Measurements from ENCODE around the gene OSBP2.
A peak's percentile ranks its signal among the peaks of the same experiment; 100 is the strongest.
"Not testable (repeated sequence)": the region's sequence is repeated elsewhere in the genome, so short reads cannot be mapped to it uniquely, and the experiment has no call there.

Gene OSBP2

DNA sequence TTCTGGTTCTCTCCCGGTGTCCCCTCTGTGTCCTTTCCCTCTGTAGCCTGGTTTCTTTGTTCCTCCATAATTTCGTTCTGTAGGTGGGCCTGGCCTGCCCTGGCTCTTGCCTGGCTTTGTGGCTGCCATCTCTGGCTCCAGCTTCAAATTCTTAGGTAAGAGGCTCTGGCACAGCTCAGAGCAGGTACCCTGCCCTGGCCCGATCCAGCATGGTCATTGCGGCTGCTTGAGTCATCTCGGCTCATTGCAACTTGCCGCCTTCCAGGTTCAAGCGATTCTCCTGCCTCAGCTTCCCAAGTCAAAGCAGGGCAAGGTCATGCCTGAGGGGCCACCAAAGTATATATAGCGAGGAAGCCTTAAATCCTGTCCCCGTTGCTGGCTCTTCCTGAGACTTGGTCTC lies 76.0 kb downstream of the OSBP2 start:
- DNase-seq: no peak

DNA sequence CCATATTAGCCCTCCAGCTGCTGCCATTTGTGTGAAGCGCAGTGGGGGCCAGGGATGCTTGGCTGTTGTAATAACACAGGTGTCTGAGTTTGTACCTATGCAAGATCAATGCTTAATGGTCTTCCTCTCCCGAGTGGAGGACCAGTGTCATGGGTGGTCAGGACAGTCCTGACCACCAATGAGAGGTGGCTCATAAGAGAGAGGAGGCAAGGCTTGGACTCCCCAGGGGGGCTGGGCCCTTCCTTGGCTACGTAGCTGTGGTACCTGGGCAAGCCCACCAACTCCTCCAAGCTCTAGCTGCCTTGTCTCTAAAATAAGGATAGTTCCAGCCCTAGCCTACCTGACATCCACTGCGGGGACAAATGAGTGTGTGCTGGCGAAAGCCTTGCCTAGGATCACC lies 79.2 kb downstream of the OSBP2 start:
- no peak for DNase-seq

DNA sequence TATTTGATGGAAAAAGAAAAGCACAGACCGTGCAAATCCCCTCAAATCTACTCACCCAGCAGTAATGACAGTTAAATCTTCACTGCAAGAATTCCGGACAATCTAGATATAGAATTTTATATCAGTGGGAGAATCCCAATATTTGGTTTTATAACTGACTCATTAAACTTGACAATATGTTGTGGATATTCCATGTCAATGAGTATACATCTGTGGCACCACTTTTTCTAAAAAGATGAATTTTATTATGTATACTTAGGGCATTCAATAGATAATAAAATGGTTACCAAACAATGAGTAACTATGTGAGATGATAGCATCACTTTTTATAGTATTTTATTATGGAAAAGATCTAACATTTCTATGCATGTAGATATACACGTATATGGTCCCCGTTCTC lies 79.9 kb downstream of the OSBP2 start:
- no peak for DNase-seq

DNA sequence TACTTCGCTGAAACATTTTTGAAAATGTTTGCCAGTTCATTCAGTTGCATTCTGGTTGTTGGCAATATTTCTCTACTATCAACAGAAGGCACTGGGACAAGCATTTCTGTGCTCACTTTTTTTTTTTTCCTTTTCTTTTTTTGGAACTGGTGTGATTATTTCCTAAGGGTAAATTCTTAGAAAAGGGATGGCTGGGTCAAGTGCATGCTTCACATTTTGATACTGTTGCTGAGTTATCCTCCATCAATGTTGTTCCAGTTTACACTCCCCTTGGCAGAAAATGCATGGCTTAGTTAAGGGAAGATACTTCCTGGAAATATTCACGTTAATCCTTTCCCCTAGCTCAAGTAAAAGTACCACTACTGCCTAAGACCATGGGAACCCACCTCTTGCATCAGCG lies 81.8 kb downstream of the OSBP2 start:
- no peak for DNase-seq

DNA sequence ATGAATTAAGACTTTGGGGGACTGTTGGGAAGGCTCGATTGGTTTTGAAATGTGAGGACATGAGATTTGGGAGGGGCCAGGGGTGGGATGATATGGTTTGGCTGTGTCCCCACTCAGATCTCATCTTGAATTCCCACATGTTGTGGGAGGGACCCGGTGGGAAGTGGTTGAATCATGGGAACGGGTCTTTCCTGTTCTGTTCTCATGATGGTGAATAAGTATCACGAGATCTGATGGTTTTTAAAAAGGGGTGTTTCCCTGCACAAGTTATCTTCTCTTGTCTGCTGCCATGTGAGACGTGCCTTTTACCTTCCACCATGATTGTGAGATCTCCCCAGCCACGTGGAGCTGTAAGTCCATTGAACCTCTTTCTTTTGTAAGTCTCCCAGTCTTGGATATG lies 82.5 kb downstream of the OSBP2 start:
- not testable (repeated sequence) for DNase-seq

DNA sequence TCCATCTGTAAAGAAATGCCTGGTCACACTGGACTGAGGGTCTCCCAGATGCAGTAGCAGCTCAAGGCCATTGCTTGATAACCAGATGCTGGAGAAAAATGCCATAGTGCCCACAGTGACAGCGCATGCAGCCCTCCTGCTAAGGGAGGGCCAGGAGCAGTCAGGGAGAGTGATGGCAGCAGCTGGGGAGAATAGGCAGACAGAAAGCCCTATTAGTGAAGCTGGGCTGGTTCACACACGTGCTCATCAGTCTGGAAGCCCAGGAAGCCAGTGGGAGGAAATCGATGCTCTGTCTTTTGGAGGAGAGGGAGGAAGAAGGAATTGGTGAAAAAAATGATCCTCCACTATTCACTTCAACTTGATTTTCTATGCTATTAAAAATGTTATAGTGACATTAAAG lies 82.9 kb downstream of the OSBP2 start:
- no peak for DNase-seq

DNA sequence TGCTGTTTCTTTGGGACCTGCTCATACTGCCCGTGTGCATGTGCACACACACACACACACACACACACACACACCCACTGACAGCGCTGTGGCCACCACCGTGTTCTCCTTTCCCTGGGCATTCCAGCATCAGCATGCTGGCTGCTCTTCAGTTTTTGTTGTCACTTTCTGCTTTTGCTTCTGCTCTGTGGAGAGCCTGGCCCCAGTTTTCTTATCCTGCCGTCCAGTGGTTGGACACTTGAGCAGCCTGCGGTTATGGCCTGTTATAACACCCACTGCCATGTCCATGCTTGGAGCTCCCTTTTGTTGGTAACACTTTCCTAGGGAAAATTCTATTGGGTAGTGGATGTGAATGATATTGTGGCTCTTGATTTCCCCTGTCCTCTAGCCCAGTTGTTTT lies 83.6 kb downstream of the OSBP2 start:
- DNase-seq: no peak

DNA sequence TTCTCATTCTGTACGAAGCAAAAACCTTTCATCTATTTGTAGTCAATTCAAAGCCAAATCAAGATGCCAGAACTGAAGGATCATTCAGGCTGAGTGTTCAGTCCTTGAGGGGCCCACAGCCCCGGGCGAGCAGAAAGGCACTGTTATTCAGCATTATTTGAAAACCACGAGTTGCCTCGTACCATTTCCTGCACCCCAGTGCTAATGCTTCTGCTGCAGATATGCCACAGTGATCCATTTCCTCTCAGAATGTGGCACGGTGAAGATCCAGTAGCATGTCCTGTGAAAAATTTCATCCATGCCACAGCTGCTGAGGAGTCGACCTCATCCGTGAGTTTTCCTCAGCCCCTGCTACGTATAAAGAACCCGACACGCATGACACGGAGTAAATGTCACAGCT lies 85.4 kb downstream of the OSBP2 start:
- DNase-seq: no peak

DNA sequence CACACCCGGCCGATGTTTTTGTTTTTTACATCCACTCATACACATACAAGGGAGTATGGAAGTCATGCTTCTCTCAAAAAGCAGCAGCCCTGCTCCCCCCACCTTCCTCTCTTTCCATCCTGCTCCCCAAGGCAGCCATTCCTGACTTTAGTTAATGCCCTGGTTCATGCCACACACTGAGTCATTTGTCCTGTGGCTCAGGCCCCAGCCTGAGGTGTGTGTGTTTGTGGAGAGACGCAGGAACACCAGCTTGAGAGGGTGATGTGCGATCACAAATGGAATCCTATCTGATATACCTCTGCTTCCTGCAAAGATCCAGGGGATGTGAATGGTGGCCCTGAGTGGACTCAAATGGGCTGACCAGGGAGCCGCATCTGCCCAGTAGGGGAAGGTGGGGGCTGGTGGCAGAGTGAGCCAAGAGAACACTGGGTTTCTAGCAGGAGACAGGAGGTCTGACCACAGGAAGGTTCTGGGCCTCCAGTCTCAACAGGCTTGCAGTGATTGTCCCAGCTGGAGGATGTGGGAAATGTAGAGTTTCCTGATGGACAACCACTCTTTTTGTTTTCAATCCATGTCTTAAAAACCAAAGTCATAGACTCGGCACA lies 86.7 kb downstream of the OSBP2 start:
- no peak for DNase-seq

DNA sequence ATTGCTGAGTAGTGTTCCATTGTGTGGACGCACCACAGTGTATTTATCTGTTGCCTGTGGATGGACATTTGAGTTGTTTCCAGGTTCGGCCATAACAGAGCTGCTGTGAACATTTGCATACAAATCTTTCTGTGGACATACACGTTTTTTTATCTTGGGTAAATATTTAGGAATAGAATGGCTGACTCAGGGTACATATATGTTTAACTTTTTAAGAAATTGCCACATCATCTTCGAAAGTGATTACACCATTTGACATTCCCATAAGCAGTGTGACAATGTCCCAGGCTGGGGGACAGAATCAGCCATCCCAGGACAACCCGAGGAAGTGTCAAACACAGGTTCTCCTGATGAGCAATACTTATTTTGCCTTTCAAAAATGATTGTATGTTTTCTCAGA lies 87.9 kb downstream of the OSBP2 start:
- DNase-seq: no peak

DNA sequence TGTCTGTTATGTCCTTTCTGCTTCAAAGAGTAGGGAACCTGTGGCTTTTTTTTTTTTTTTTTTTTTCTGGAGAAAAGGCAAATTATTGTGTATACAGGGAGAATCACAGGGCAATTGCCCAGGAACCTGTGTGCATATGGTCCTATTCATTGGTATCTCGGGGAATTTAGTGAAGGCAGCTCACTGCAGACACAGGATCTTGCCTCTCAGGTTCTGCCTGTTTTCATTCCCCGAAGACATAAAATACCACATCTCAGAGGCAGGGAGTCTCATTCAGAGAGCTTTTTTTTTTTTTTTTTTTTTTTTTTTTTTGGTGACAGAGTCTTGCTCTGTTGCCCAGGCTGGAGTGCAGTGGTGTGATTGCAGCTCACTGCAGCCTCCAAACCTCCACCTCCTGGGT lies 88.3 kb downstream of the OSBP2 start:
- DNase-seq: no peak

DNA sequence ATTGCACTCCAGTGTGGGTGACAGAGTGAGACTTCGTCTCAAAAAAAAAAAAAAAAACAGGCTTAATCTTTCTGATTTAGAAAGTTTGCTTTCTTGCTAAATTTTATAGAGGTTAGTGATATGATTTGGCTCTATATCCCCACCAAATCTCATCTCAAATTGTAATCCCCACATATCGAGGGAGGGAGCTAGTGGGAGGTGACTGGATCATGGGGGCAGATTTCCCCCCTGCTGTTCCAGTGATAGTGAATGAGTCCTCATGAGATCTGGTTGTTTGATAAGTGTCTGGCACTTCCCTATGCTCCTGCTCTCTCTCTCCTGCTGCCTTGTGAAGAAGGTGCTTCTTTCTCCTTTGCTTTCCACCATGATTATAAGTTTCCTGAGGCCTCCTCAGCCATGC lies 90.9 kb downstream of the OSBP2 start:
- no peak for DNase-seq

DNA sequence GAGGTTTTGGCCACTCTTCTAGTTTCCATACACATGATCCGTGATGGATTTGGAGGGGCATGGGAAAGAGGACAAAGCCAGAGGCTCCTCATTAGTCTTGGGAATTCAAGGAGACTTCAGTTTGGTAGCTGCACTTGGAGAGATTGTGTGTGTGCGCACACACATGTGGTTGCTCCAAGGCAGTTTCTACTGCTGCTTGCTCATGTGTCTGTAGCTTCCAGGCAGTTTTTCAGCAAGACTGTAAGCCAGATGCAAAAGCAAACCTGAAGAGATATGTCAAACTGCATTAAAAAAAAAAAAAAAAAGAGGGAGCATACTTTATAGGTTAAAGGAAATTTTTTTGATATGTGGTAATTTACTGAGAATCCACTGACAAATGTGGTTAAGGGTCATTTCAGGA lies 95.7 kb downstream of the OSBP2 start:
- DNase-seq: no peak

DNA sequence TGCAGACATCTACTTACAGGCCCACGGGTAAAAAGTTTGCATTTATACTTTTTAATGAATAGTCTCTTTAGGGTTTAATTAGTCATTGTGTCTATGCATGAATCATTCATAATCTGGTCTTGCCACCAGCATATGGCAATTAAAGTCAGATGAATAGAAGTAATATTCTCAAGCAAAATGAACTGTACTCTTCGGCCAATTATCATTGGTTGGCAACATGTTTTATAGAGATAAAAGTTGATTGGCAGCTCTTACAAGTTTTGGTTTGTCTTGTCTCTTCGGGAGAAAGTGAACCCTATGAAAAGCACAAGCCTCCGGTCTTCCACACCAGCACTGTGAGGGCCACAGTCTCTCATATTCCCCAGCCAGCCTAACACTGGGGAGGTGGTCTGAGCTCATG lies 97.8 kb downstream of the OSBP2 start:
- DNase-seq: no peak

DNA sequence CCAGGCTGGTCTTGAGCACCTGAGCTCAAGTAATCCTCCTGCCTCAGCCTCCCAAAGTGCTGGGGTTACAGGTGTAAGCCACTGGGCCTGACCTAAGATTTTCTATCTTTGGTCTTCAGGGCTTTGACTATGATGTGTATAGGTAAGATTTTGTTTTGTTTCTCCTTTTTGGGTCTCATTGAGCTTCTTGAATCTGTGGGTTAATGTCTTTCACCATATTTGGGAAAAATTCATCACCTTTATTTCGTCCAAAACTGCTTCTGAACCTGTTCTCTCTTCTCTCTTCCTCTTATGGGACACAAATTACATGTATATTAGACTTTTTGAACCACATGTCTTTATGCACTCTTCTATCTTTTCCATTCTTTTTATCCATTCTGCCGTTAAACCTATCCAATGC lies 100.4 kb downstream of the OSBP2 start:
- no peak for DNase-seq

DNA sequence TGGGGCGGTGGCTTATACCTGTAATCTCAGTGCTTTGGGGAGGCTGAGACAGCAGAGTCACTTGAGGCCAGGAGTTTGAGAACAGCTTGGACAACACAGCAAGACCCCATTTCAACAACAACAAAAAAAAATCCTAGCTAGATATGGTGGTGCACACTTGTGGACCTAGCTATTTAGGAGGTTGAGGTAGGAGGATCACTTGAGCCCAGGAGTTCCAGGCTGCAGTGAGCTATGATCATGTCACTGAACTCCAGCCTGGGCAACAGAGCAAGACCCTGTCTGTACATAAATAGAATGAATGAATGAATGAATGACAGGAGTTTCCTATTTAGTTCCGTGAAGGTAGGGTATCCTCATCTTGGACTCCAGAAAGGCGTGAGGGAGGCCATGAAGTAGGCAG lies 107.0 kb downstream of the OSBP2 start:
- DNase-seq: no peak

DNA sequence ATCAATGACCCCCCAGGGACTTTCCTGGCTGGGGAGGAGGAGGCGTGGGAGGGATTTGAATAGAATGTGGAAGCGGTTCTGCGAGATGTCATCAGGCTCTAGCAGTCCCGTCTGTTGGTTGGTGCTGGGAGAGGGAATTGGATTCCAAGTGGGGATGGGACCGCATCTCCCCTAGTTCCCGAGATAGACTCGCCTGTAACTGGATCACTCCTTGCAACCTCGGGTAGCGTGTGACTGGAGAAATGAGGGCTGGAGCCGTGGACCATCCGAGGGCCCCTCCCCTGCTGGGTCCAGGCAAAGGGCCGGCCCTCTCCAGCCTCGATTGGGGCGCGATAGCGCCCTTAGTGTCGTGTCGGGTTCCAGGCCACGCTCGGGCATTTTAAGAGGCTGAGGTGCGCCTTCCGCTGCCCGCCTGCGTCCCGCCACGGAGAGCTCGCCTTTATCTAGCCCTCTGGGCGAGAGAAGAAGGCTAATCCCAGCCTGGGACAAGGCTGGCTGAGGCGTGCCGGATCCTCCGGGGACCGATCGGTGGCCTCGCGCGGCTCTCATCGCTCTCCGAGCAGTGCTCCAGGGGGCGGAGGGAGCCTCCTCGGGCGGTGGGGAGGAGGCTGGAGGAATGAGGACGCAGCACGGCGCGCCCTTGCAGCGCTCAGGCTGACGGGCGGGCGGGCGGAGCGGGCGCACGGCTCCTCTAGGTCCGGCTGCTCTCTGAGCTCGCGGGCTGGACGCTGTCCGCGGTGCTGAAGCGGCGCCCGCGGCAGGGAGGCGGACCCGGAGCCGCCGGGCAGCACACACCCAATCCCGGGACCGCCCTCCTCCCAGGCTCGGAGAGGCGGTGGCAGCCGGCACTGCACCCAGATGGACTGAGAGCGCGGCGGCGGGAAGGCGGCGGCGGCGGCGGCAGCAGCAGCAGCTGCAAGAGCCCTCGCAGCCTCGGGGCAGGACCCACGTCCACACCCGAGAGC lies 107.8 kb downstream of the OSBP2 start:
- peak; percentile 59 for DNase-seq

DNA sequence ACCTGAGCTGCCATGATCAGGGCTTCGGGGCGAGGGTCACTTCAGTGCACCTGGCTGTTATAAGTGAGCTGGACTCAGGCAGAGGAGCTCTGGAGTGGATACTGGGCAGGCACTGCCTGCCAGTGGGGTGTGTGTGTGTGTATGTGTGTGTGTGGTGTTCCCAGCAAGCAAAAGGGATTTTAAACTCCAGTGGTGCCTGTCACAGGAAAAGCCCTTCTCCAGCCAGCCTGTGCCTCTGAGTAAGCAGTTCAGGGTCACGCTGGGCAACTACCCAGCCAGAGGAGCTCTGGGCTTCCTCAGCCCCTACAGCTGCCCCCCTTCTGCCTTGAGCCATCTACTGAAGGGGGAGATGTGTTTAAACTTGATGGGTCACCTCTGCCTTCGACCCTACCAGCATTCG lies 109.0 kb downstream of the OSBP2 start:
- no peak for DNase-seq

DNA sequence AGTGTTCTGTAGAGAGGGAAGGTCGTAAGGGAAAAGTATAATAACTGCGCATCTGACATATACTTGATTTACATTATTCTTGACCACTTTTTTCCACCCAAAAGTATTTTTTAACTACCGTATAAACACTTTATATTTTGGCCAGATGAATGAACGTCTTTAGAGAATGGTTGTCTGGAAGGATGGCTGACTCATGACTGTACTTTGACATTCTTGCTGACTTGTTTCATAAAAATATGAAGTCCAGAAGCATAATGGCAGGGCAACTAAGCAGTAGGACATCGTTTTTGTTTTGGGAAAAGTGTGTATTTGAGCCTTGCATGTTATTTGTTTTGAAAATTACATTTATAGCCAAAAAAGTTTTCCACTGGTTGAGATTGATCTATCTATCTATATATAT lies 110.0 kb downstream of the OSBP2 start:
- DNase-seq: no peak

DNA sequence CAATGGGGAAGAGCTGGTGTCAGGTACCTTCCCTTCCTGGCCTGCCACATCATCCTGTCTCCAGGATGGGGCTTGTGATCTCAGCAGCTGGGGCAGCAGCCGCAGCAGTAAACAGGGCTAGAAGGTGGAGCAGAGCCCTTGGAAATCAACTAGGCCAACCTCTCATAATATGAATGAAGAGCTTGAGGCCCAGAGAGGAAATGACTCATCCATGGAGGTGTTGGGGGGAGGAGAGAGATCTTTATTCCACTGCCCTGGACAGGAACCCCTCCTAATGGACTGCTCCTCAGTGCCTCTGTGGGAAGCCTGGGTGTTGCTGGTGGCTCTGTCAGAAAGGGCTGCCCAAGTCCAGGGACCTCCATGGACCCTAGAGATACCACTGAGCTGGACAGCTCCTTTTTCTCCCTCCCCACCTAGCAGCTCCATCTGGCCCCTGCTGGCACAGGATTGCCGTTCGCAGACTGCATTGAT lies 111.8 kb downstream of the OSBP2 start:
- no peak for DNase-seq

DNA sequence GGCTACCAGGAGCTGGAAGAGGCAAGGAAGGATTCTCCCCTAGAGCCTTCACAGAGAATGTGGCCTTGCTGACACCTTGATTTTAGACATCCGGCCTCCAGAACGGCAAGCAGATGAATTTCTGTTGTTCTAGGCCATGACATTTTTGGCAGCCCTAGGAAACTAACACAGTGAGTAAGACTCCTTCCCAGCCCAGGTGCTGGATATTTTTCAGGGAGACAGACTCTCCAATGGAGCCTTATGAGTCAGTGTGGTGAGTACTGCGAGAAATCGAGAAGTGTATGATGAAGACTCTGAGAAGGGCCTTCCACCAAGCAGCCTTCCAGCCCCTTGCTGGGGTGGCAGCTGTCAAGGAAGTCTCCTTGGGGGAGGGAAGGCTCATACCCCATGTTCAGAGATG lies 114.4 kb downstream of the OSBP2 start:
- DNase-seq: no peak

DNA sequence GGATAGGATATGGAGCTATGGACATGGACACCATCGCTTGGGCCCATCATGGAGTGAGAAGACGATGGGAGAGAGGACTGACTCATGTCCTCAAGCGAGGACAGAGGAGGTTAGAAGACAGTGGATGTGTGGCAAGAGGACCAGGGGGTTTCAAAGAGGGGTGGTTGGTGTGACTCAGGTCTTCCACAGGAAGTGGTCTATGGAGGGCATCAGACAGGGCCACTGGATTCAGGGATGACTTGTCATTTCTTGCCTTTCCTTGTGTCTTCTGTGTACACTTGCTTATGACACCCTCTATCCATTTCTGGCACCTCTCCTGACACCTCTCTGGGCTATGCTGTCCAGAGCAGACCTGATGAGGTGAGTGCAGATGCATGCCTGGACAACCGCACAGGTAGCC lies 115.4 kb downstream of the OSBP2 start:
- no peak for DNase-seq

DNA sequence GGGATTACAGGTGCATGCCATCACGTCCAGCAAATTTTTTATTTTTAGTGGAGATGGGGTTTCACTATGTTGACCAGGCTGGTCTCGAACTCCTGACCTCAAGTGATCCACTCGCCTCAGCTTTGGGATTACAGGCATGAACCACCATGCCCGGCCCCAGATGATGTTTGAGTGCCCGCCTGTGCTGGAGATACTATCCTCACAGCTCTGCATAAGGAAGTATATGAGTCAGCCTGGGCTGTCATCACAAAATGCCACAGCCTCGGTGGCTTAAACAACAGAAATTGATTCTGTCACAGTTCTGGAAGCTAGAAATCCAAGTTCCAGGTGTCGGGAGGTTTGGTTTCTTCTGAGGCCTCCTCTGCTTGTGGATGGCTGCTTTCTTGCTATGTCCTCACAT lies 119.3 kb downstream of the OSBP2 start:
- no peak for DNase-seq

DNA sequence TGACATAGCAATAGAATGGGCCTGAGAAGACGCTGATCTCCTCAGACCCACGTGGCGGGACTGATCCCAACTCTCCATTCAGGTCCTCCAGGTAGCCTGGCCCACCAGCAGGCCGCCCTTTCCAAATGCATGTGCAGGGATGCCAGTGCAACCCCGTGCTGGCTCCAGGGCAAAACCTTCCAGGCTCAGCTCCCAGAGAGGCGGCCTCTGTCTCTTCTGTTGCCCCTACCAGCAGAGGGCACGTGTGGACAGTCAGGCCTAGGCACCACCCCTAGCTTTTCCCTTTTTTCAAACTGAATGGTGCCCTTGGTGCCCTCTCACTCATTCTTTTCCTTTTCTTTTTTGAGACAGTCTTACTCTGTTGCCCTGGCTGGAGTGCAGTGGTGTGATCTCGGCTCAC lies 121.7 kb downstream of the OSBP2 start:
- no peak for DNase-seq

DNA sequence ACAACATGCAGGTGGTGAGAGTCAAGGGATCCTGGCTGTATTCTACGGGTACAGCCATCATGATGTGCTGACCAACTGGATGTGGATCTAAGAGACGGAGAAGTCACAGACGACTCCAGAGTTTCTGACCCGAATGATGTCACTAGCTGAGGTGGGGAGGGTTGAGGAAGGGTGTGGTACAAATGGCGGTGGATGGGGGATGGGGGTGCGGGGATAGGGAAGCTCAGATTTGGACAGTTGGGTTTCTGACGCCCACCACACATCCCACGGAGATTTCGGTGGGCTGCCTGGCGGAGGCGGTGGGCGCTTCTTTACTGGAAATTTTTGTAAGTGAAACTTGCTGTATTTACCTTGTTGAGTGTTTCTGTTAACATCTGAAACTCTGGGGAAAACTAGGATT lies 126.7 kb downstream of the OSBP2 start:
- no peak for DNase-seq

Measured in CD4-positive, alpha-beta T cell treated with Interleukin-6 for 4 hours (primary cell).